ENCODE results near the gene GCNT3. TPM values are rescaled to one million over a fixed set of nuclear protein-coding genes. Genes with fewer than 3 reads are reported as not detected.
A peak's percentile ranks its signal among the peaks of the same experiment; 100 is the strongest.
"Not testable (repeated sequence)": the region's sequence is repeated elsewhere in the genome, so short reads cannot be mapped to it uniquely, and the experiment has no call there.

The GCNT3 gene
- total RNA-seq, 1 donor from 2014 or later: 4.6 TPM

GRCh38 chr15:59616379-59616778 lies 4.8 kb downstream of the GCNT3 start:
- no peak overlapping the region for H3K4me3 Mint-ChIP-seq (ENCODE audit: low read depth)
- H3K27me3 Mint-ChIP-seq: no peaks in the 10 kb centered on the region
- no peak for TF ChIP-seq CTCF (IDR thresholded peaks at IDR 0.05; ENCODE audit: unreplicated experiment)
- no peak for DNase-seq (ENCODE audit: low spot score, unreplicated experiment)
- H3K27ac Mint-ChIP-seq: peak overlapping the region; percentile 43
- no peaks in the 10 kb centered on the region for H3K36me3 Mint-ChIP-seq (ENCODE audit: insufficient read depth)
- peaks cover under 1% of the 10 kb centered on the region for H3K9me3 Mint-ChIP-seq (ENCODE audit: low read depth)
- H3K4me1 Mint-ChIP-seq (ENCODE audit: low read depth): peaks cover 26% of the 10 kb centered on the region

GRCh38 chr15:59618406-59618805 lies 6.8 kb downstream of the GCNT3 start:
- TF ChIP-seq CTCF (IDR thresholded peaks at IDR 0.05; ENCODE audit: unreplicated experiment): no peak
- DNase-seq (ENCODE audit: low spot score, unreplicated experiment): no peak
- Mint-ChIP-seq H3K27ac (no peak overlapping the region), H3K36me3 (ENCODE audit: insufficient read depth) (no peaks in the 10 kb centered on the region), H3K27me3 (no peaks in the 10 kb centered on the region), H3K9me3 (ENCODE audit: low read depth) (no peaks in the 10 kb centered on the region), H3K4me3 (ENCODE audit: low read depth) (no peak overlapping the region), H3K4me1 (ENCODE audit: low read depth) (peaks cover 14% of the 10 kb centered on the region)

GRCh38 chr15:59622289-59622688 lies 10.7 kb downstream of the GCNT3 start:
- no peaks in the 10 kb centered on the region for H3K9me3 Mint-ChIP-seq (ENCODE audit: low read depth)
- peak; percentile 51 for DNase-seq (ENCODE audit: low spot score, unreplicated experiment)
- no peak overlapping the region for H3K27ac Mint-ChIP-seq
- H3K27me3 Mint-ChIP-seq: no peaks in the 10 kb centered on the region
- H3K4me3 Mint-ChIP-seq (ENCODE audit: low read depth): no peak overlapping the region
- peak; percentile 63 for TF ChIP-seq CTCF (IDR thresholded peaks at IDR 0.05; ENCODE audit: unreplicated experiment)
- H3K36me3 Mint-ChIP-seq (ENCODE audit: insufficient read depth): no peaks in the 10 kb centered on the region
- peaks cover 6% of the 10 kb centered on the region for H3K4me1 Mint-ChIP-seq (ENCODE audit: low read depth)

- Mint-ChIP-seq H3K9me3 (ENCODE audit: low read depth) (no peaks in the 10 kb centered on the region), H3K4me3 (ENCODE audit: low read depth) (no peak overlapping the region), H3K27me3 (no peaks in the 10 kb centered on the region), H3K4me1 (ENCODE audit: low read depth) (no peaks in the 10 kb centered on the region), H3K27ac (no peak overlapping the region), H3K36me3 (ENCODE audit: insufficient read depth) (peaks cover 7% of the 10 kb centered on the region)
- TF ChIP-seq CTCF (IDR thresholded peaks at IDR 0.05; ENCODE audit: unreplicated experiment): peak; percentile 52
- DNase-seq (ENCODE audit: low spot score, unreplicated experiment): no peak
Observed at GRCh38 chr15:59632714-59633113, 21.1 kb downstream of the GCNT3 start.

GRCh38 chr15:59636184-59636583 lies 24.6 kb downstream of the GCNT3 start:
- H3K27ac Mint-ChIP-seq: no peak overlapping the region
- peaks cover 10% of the 10 kb centered on the region for H3K36me3 Mint-ChIP-seq (ENCODE audit: insufficient read depth)
- H3K27me3 Mint-ChIP-seq: no peaks in the 10 kb centered on the region
- H3K9me3 Mint-ChIP-seq (ENCODE audit: low read depth): no peaks in the 10 kb centered on the region
- H3K4me1 Mint-ChIP-seq (ENCODE audit: low read depth): peaks cover 1% of the 10 kb centered on the region
- H3K4me3 Mint-ChIP-seq (ENCODE audit: low read depth): no peak overlapping the region
- no peak for DNase-seq (ENCODE audit: low spot score, unreplicated experiment)
- no peak for TF ChIP-seq CTCF (IDR thresholded peaks at IDR 0.05; ENCODE audit: unreplicated experiment)

- H3K27ac Mint-ChIP-seq: peak overlapping the region; percentile 45
- H3K36me3 Mint-ChIP-seq (ENCODE audit: insufficient read depth): peaks cover 10% of the 10 kb centered on the region
- not testable (repeated sequence) for H3K9me3 Mint-ChIP-seq (ENCODE audit: low read depth)
Observed at GRCh38 chr15:59637507-59637906, 25.9 kb downstream of the GCNT3 start.

More at GRCh38 chr15:59637507-59637906, 25.9 kb downstream of the GCNT3 start:
- H3K4me1 Mint-ChIP-seq (ENCODE audit: low read depth); DNase-seq (ENCODE audit: low spot score, unreplicated experiment); H3K27me3 Mint-ChIP-seq; H3K4me3 Mint-ChIP-seq (ENCODE audit: low read depth): not testable (repeated sequence)
